Measurements from ENCODE around the gene PDE4D. TPM values are rescaled to one million over a fixed set of nuclear protein-coding genes. Genes with fewer than 3 reads are reported as not detected.

PDE4D gene
- total and polyA plus RNA-seq, 2 of the 4 experiments (the other 2 are of a cell fraction), result 1.4 to 7.9 TPM

- TF ChIP-seq FOS (IDR thresholded peaks at IDR 0.05; ENCODE audit: low read depth, low read length), result no peak
These were observed 405.5 kb downstream of the PDE4D start (continued) for GRCh38 chr5:59487772-59488729.

GRCh38 chr5:59487068-59487686 is 406.3 kb downstream of the PDE4D start:
- Histone ChIP-seq H3K9ac (ENCODE audit: low read depth, low read length) (no peak overlapping the region), H3K9me1 (ENCODE audit: insufficient read depth, low read length) (no peaks in the 10 kb centered on the region; the same call in 1 of the 2 replicates), H3K56ac (ENCODE audit: extremely low read depth, insufficient read depth, low read length) (no peak overlapping the region), H3K18ac (ENCODE audit: low read depth, low read length) (no peak overlapping the region), H3K27ac (ENCODE audit: insufficient read depth, low read length) (no peak overlapping the region), H2BK15ac (ENCODE audit: low read depth, low read length) (no peak overlapping the region), H3K27me3 (ENCODE audit: control insufficient read depth, insufficient read depth, low read length) (no peaks in the 10 kb centered on the region; the same call in 1 of the 2 replicates), H2BK120ac (ENCODE audit: low read depth, low read length) (no peak overlapping the region), H3K23ac (ENCODE audit: low read depth, low read length) (no peak overlapping the region), H3K36me3 (ENCODE audit: control insufficient read depth, insufficient read depth, low read length) (no peaks in the 10 kb centered on the region), H2AK9ac (replicated peaks; ENCODE audit: low read depth, low read length, poor library complexity) (no peak overlapping the region), H3K4me3 (ENCODE audit: insufficient read depth, low read depth, low read length) (no peak overlapping the region), H4K20me1 (ENCODE audit: insufficient read depth, low read length) (no peaks in the 10 kb centered on the region), H2AK5ac (ENCODE audit: low read depth, low read length) (no peak overlapping the region), H3K4ac (ENCODE audit: low read depth, low read length) (no peak overlapping the region), H2AFZ (replicated peaks; ENCODE audit: low read length, poor library complexity) (no peak overlapping the region), H3K79me1 (ENCODE audit: low read depth in 1 of 2, low read length in 2 of 2) (no peaks in the 10 kb centered on the region), H3K14ac (replicated peaks; ENCODE audit: low read depth, low read length) (no peak overlapping the region), H2BK5ac (ENCODE audit: low read depth, low read length, poor library complexity, severe bottlenecking) (no peak overlapping the region), H3K4me2 (ENCODE audit: low read depth, low read length) (no peak overlapping the region), H3K4me1 (ENCODE audit: control insufficient read depth, insufficient read depth, low read length) (no peaks in the 10 kb centered on the region), H4K91ac (ENCODE audit: insufficient read depth, low read depth, low read length) (no peak overlapping the region), H4K8ac (ENCODE audit: low read depth in 2 of 2, low read length in 2 of 2) (no peak overlapping the region), H4K5ac (ENCODE audit: low read depth, low read length) (no peak overlapping the region), H2BK20ac (ENCODE audit: low read depth, low read length) (no peak overlapping the region), H3K9me3 (ENCODE audit: control insufficient read depth, insufficient read depth, low read length) (no peaks in the 10 kb centered on the region)
- intact Hi-C loops (cut with micrococcal nuclease) (no loop called here), in situ Hi-C loops (cut with MboI; ENCODE audit: low sequenced_read_pairs) (no loop called here), dilution Hi-C loops (cut with HindIII; ENCODE audit: low sequenced_read_pairs, unreplicated experiment) (no loop called here)
- POLR2A ChIA-PET (ENCODE audit: unreplicated experiment), result no interaction called here
- ATAC-seq (ENCODE audit: low read depth) (no peak), DNase-seq (no peak)
- CTCF ChIA-PET, result no interaction called here
- BruUV-seq (replicated peaks), result no TSS peak
- 67% methylated on average over 1 of the region's 5 CpGs; no CpG with 5 or more reads in 1 of the 2 experiments for WGBS, 2 experiments (ENCODE audit: extremely low coverage in 2 of 2, insufficient read length in 1 of 2)
- TF ChIP-seq NFE2L2 (IDR thresholded peaks at IDR 0.05; ENCODE audit: low read depth, low read length), result no peak

All from IMR-90 (cell line).